Posterior vena cava (tissue), 2 donors: ENCODE results near the gene RCC2. TPM values are rescaled to one million over a fixed set of nuclear protein-coding genes. Genes with fewer than 3 reads are reported as not detected.

Source experiments
- total RNA-seq, 2 donors: library from RNA; stranded (reverse); fragmentation: NEBNext Ultra II Directional; extraction: Animal tissue kit (Norgen Biotek cat#: 25700); gene quantifications; one replicate each; pipeline ENCODE4 v1.2.1, GENCODE V29; 2021
- donor health status: DM: yes; HTN: yes; CAD: no.
- donor health status: DM: yes; HTN: yes; CAD: no.

RCC2 gene
- total RNA-seq, 2 donors from 2014 or later: 17.3 to 22.2 TPM

Other genes with a start within 250 kb of the RCC2 start
- gene PADI1, start 234.5 kb downstream of the RCC2 start, total RNA-seq: not detected
- not detected for gene PADI3, start 190.6 kb downstream of the RCC2 start, total RNA-seq
- 1 to 10 TPM in 1 of 2 donors, under 1 TPM in 1; 0.48 to 6.3 TPM for gene PADI4, start 131.5 kb downstream of the RCC2 start, total RNA-seq
- not detected for gene PADI6, start 67.5 kb downstream of the RCC2 start, total RNA-seq
- gene ARHGEF10L, start 100.0 kb upstream of the RCC2 start, total RNA-seq: 100 to 1,000 TPM; 103 to 111 TPM